Gastroesophageal sphincter (tissue), 4 donors: ENCODE measurements around the gene F11. TPM values are rescaled to one million over a fixed set of nuclear protein-coding genes. Genes with fewer than 3 reads are reported as not detected.
"Not testable (repeated sequence)": the region's sequence is repeated elsewhere in the genome, so short reads cannot be mapped to it uniquely, and the experiment has no call there.

Experiments used
- ATAC-seq: fragments of 150-250 bp; one replicate; pipeline ENCODE4 v1.9.1; 2016; ENCODE audit warnings: mild to moderate bottlenecking, moderate library complexity
- H3K27ac ChIP-seq, 4 donors: fragments of 200-600 bp; sonication (generic) in 3 of 4; 1 replicate in 3 of 4; 2 replicates in 1 of 4; pipeline ENCODE4 v1.5.1; 2016 to 2019
- H3K27me3 ChIP-seq: fragments of 200-600 bp; sonication (generic); one replicate; pipeline ENCODE4 v1.5.1; 2019
- H3K36me3 ChIP-seq, 2 donors: fragments of 200-600 bp; sonication (generic); one replicate each; pipeline ENCODE4 v1.5.1; 2019; ENCODE audit warnings: control low read depth in 1 of 2
- H3K4me1 ChIP-seq, 3 donors: fragments of 200-600 bp; sonication (generic); 1 replicate in 2 of 3; 2 replicates in 1 of 3; pipeline ENCODE4 v1.5.1; 2016 to 2019; ENCODE audit warnings: control low read depth in 2 of 3
- H3K4me3 ChIP-seq, 2 donors: fragments of 200-600 bp; sonication (generic); one replicate each; pipeline ENCODE4 v1.5.1; 2019; ENCODE audit warnings: mild to moderate bottlenecking in 1 of 2, moderate library complexity in 1 of 2
- H3K9me3 ChIP-seq, 3 donors: fragments of 200-600 bp; sonication (generic); one replicate each; pipeline ENCODE4 v1.5.1; 2017 to 2019; ENCODE audit warnings: control low read depth in 2 of 3
- CTCF ChIP-seq, 4 experiments: fragments of 200-600 bp in 2 of 4; fragments of 450-650 bp in 2 of 4; sonication (generic) in 1 of 4; IDR thresholded peaks; one replicate each; pipeline ENCODE4 v1.5.1; 2017 to 2019; ENCODE audit warnings: antibody characterized with exemption in 4 of 4, mild to moderate bottlenecking in 2 of 4, moderate library complexity in 2 of 4
- EP300 ChIP-seq: sonication (generic); formaldehyde crosslinking; IDR thresholded peaks from one replicate; pipeline ENCODE4 v1.6.1; 2017; ENCODE audit warnings: antibody characterized with exemption, mild to moderate bottlenecking
- POLR2A ChIP-seq, 2 donors: fragments of 450-650 bp; IDR thresholded peaks; one replicate each; pipeline ENCODE4 v1.6.1; 2017; ENCODE audit warnings: antibody characterized with exemption in 2 of 2, mild to moderate bottlenecking in 2 of 2, moderate library complexity in 1 of 2
- POLR2AphosphoS5 ChIP-seq: sonication (generic); formaldehyde crosslinking; IDR thresholded peaks from one replicate; pipeline ENCODE4 v1.6.1; 2017; ENCODE audit warnings: antibody characterized with exemption
- WGBS, 2 donors: methylation state at CpG; one replicate each; pipeline ENCODE4 v1.1.5; 2018; ENCODE audit warnings: low coverage in 1 of 2; 5-methylcytosine and 5-hydroxymethylcytosine counted together
- total RNA-seq, 4 donors: library from RNA; depleted of rRNA; stranded (reverse); fragments of >200 nt; gene quantifications; one replicate each; pipeline ENCODE4 v1.1.0, GENCODE V29; 2016

F11 gene
- total RNA-seq, 4 donors from 2014 or later: not detected

GRCh38 chr4:186234367-186234766 is 31.6 kb upstream of the F11 start:
- H3K9me3 ChIP-seq: no peaks in the 10 kb centered on the region
- TF ChIP-seq CTCF (IDR thresholded peaks at IDR 0.05): no peak
- TF ChIP-seq POLR2A (IDR thresholded peaks at IDR 0.05): no peak
- no peak for TF ChIP-seq EP300
- no peak for TF ChIP-seq POLR2AphosphoS5
- WGBS, 2 donors: 46 to 80% methylated on average over 1 to 2 of the region's 2 CpGs
- H3K4me1 ChIP-seq: no peaks in the 10 kb centered on the region
- no peak overlapping the region for H3K27ac ChIP-seq
- no peak overlapping the region for H3K4me3 ChIP-seq
- peaks cover 0 to 29% of the 10 kb centered on the region in 2 donors for H3K36me3 ChIP-seq
- no peak for ATAC-seq
- H3K27me3 ChIP-seq: no peaks in the 10 kb centered on the region

GRCh38 chr4:186236126-186236525 is 29.9 kb upstream of the F11 start:
- Histone ChIP-seq H3K36me3 (peaks cover 0 to 38% of the 10 kb centered on the region in 2 donors), H3K4me1 (no peaks in the 10 kb centered on the region), H3K4me3 (no peak overlapping the region), H3K27ac (no peak overlapping the region), H3K9me3 (no peaks in the 10 kb centered on the region), H3K27me3 (no peaks in the 10 kb centered on the region)
- ATAC-seq: no peak
- 73 to 78% methylated on average over 4 of the region's 4 CpGs for WGBS, 2 donors
- TF ChIP-seq EP300: no peak
- TF ChIP-seq CTCF (IDR thresholded peaks at IDR 0.05): no peak
- TF ChIP-seq POLR2AphosphoS5: no peak
- no peak for TF ChIP-seq POLR2A (IDR thresholded peaks at IDR 0.05)

- Histone ChIP-seq H3K4me1 (no peaks in the 10 kb centered on the region), H3K36me3 (peaks cover 0 to 29% of the 10 kb centered on the region in 2 donors), H3K9me3 (no peaks in the 10 kb centered on the region), H3K27me3 (no peaks in the 10 kb centered on the region), H3K27ac (no peak overlapping the region), H3K4me3 (no peak overlapping the region)
- 74 to 90% methylated on average over 2 to 3 of the region's 7 CpGs for WGBS, 2 donors
- ATAC-seq: no peak
- TF ChIP-seq POLR2AphosphoS5 (no peak), CTCF (IDR thresholded peaks at IDR 0.05) (no peak), EP300 (no peak), POLR2A (IDR thresholded peaks at IDR 0.05) (no peak)
These were observed 25.5 kb upstream of the F11 start for GRCh38 chr4:186240452-186240847.

GRCh38 chr4:186240848-186241491 is 25.0 kb upstream of the F11 start:
- ATAC-seq: no peak
- 61 to 85% methylated on average over 4 to 5 of the region's 7 CpGs for WGBS, 2 donors

GRCh38 chr4:186241616-186242015 is 24.4 kb upstream of the F11 start:
- H3K9me3 ChIP-seq: no peaks in the 10 kb centered on the region
- no peaks in the 10 kb centered on the region for H3K27me3 ChIP-seq
- no peak overlapping the region for H3K27ac ChIP-seq
- no peak overlapping the region for H3K4me3 ChIP-seq
- 65 to 87% methylated on average over 4 of the region's 4 CpGs for WGBS, 2 donors
- TF ChIP-seq POLR2A (IDR thresholded peaks at IDR 0.05) (no peak), EP300 (no peak), CTCF (IDR thresholded peaks at IDR 0.05) (no peak), POLR2AphosphoS5 (no peak)
- H3K4me1 ChIP-seq: no peaks in the 10 kb centered on the region
- H3K36me3 ChIP-seq: peaks cover 0 to 25% of the 10 kb centered on the region in 2 donors
- ATAC-seq: no peak

More at GRCh38 chr4:186240848-186241491, 25.0 kb upstream of the F11 start:
- H3K27ac ChIP-seq: no peak overlapping the region
- H3K4me1 ChIP-seq: no peaks in the 10 kb centered on the region
- H3K27me3 ChIP-seq: no peaks in the 10 kb centered on the region
- H3K9me3 ChIP-seq: no peaks in the 10 kb centered on the region
- no peak for TF ChIP-seq POLR2A (IDR thresholded peaks at IDR 0.05)
- no peak for TF ChIP-seq EP300
- peaks cover 0 to 29% of the 10 kb centered on the region in 2 donors for H3K36me3 ChIP-seq
- no peak overlapping the region for H3K4me3 ChIP-seq

GRCh38 chr4:186242031-186242430 is 24.0 kb upstream of the F11 start:
- peaks cover 0 to 21% of the 10 kb centered on the region in 2 donors for H3K36me3 ChIP-seq
- not testable (repeated sequence) for H3K27me3 ChIP-seq, H3K27ac ChIP-seq, H3K9me3 ChIP-seq, H3K4me1 ChIP-seq, ATAC-seq, H3K4me3 ChIP-seq
- 67 to 84% methylated on average over 8 to 10 of the region's 10 CpGs for WGBS, 2 donors
